HUDEP-2 (cell line): ENCODE results near the gene SDF4.
"Not testable (repeated sequence)": the region's sequence is repeated elsewhere in the genome, so short reads cannot be mapped to it uniquely, and the experiment has no call there.

Experiments
- DNase-seq, 76 experiments: peaks; one replicate each; lab custom pipeline; 2025; ENCODE audit not compliant: unreplicated experiment in 76 of 76; lab: John Stamatoyannopoulos, UW

The SDF4 gene

DNA sequence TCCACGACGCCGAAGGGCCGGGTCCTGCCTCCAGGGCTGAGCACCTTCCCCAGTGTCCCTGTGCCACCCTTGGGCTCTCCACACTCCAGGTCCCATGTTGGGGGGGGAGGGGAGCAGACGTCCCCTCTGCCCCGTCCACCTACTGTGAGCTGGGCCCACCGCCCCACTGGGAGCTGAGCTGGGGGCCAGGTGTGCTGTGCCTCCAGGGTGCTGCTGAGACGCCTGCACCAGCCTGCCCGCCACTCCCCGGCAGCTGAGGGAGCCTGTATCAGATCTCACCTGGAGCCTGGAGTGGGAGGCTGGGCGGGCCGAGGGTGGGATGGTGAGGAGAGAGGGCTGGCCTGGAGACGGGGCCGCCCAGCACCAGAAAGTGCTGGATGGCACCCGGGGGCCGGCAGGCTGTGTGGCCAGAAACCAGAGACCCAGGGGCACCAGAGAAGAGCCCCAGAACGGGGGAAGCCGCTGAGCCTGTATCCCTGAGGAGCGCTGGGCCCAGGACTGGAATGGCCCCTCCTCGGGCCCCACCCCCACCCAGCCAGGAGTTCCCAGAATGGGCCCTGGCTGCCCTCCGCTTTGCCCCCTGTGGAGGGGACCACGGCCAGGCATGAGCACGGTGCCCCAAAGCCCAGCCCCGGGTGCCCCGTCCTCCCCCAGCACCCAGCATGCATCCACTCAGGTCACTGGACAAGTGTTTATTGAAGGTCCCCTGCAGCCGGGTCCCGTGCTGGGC, 28.8 kb downstream of the SDF4 start:
- no peak for DNase-seq

DNA sequence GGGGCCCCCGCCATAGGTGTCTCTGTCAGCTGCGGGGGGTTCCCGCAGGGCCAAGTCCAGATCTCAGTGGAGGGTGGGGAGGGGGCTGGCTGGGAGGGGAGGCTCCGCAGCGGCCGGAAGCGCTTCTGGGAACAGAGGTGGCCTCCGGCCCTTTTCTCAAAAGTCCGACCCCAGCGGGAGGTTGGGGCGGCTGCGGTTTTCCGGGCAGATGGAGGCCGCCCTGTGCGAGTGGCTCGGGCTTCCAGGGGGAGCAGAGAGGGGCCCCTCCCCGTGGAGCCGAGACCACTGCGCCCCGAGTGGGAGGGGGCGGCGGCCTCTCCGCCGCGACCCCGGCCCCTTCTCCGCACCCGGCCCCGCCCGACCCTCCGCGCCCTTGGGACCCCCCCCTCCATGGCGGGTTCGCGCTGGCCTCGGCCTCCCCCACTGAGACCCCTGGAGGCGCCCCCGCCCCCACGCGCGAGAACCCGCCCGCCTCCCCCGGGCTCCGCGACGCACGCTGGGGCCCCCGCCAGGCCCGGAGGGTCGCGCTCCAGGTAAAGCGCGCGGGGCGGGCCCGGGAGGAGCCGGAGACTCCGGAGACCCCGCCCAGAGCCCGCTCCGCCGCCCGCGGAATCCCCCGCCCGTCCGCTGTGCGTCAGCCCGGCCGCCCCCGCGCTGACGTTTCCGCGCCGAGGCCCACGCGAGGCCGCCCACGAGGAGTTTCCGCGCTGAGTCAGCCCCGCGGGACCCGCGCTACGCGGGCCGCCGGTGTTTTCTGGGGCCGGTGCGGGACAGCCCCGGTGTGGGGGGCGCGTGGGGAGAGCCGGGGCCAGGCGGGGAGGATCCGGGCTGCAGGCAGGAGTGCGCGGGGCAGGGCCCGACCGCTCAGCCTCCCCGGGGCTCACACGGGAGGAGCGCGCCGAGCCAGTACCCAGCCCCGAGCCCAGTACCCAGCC, 30.7 kb downstream of the SDF4 start:
- peak in 3 of 76 experiments; percentile 6 to 49 (median 23) for DNase-seq

DNA sequence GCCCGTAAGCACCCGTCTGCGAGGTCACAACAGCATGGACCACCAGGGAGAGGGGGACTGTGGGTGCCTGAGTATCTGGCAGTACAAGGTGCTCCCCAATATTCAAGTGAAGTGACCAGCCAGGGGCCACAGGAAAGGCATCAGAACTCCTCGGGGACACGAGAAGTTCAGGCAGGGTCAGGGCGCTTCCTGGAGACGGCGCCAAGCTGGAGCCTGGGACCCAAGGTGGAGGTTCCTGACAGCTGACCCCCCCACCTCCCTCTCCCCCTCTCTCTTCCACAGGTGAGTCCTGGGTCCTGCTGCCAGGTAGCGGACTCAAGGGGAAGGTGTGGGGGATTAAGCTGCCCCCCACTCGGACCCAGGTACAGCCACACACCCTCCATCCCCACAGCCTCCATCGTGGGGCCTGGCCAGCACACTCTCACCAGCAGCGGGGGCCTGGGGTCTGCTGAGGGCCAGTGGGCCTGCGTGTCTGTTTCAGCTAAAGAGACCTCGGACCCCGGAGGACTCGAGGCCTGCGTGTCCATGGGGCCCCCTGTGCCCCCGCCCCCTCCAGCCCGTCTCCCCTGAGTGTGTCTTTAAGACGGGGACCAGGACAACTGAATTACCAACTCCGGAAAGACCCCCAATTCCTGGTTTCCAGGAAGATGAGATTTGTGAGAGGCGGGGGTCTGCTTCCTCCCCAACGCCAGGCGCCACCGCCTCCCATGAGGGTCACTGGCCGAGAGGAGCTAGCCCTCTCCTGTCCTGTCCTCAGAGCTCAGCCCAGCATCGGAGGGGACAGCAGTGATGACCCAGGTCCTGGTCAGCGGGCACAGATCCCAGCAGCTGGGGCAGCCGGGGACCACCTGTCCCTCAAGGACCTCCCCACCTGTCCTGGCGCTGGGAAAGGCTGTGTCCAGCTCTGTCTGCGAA, 31.6 kb downstream of the SDF4 start:
- no peak for DNase-seq

DNA sequence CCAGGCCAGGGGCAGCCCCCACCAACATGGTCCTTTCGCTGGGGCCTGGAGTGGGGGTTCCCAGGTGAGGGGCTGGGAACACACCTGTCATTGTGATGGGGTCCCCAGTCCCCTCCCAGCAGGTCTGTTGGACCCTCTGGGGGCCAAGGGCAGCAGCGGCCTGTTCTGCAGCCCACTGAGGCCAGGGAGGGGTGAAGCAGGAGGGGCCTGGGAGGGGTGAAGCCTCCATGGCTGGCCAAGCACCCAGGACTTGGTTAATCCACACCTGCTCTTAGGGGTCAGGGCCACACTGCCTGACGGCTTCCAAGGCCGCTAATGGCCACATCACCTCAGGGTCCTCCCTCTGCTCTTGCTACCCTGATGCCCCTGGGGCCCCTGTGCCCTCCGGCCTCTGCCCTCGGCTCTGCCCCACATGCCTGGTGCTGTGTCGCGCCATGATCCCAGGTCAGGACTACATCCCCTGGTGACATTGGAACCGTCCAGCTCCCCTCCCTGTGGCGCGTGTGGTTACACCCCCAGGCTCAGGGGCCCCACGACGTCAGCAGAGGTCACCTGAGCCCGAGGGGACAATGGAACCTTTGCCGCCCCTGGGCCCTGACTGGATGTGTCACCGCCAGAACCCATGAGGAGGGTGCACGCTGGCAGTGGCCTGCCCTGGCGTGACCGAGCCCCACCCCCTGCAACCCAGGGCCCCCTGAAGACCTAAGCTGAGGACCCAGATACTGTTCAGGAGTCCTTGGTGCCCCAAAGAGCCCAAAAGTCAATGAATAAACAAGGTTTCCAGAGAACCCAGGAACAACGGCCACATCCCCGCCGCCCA, 32.5 kb downstream of the SDF4 start:
- no peak for DNase-seq

DNA sequence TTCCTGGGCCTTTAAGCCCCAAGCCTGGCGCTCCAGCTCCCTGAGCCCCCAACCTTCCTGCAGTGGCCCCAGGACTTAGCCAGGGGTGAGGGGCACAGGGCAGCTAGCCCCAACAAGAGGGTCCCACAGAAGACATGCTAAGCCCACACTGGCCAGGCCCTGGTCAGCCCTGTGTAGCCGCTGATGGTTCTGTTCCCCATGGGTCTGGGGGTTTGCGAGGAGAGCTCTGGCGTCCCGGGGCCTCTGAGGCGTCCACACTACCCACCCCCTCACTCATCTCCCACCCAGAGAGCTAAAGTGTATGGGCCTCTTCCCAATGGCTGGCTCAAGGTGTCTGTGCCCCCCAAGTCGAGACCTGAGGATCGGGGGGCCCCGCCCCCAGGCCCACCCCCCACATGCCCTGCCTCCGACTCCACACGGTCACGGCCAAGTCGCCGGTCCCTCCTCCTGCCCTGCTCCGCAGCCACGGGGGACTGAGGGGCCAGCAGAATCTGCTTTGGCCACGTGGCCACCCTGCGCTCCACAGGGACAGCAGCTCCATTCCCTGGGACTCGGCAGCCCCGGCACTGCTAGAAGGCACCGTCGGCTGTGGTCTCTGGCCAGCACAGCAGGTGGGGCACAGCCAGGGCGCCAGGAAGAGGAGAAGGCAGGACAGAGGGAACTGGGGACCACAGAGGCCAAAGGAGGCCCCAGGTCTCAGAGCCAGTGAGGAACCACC, 33.2 kb downstream of the SDF4 start:
- no peak for DNase-seq

DNA sequence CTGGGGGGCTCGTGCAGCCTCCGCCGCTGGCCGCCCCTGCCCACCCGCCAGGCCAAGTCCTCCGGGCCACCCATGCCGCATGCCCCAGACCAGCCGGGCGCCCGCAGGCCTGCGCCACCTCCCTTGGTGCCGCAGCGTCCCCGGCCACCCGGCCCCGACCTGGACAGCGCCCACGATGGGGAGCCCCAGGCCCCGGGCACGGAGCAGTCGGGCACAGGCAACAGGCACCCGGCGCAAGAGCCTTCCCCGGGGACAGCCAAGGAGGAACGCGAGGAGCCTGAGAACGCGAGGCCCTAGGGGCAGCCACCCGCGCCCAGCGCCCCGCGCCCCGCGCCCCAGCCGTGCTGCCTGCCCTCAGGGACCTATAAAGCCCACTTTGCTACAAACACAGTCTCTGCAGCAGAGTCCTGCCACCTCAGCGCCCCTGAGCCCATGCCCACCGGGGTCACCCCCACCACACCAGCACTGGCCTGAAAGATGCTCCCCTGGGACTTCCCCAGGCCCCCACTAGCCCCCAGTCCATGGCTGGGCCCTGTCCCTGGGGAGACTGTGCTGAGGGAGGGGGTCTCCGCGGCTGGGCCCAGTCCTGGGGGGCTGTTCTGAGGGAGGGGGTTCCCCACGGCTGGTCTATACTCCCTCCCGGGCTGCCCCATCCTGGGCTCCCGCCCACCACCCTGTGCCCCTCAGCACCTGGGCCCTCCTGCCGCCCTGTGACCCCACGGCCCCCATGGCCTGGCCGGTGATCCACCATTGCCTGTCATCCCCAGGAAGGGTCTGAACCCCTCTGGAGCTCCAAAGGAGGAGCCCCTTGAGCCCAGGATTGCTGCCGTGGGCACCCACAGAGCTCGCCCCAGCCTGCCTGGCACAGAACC, 34.0 kb downstream of the SDF4 start:
- no peak for DNase-seq

DNA sequence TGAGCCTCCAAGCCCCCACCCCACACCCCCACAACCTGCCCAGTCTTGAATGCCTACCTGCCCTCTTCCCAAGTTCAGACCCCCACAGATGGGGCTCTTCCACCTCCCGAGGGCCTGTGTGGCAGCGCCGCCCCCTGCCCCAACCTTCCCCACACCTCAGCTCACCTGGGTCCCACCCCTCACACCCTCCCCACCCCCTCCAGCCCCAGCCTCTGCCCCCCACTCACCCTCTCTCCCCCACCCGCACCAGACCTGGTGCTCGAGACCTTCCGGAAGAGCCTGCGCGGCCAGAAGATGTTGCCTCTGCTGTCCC, 34.7 kb downstream of the SDF4 start:
- no peak for DNase-seq

DNA sequence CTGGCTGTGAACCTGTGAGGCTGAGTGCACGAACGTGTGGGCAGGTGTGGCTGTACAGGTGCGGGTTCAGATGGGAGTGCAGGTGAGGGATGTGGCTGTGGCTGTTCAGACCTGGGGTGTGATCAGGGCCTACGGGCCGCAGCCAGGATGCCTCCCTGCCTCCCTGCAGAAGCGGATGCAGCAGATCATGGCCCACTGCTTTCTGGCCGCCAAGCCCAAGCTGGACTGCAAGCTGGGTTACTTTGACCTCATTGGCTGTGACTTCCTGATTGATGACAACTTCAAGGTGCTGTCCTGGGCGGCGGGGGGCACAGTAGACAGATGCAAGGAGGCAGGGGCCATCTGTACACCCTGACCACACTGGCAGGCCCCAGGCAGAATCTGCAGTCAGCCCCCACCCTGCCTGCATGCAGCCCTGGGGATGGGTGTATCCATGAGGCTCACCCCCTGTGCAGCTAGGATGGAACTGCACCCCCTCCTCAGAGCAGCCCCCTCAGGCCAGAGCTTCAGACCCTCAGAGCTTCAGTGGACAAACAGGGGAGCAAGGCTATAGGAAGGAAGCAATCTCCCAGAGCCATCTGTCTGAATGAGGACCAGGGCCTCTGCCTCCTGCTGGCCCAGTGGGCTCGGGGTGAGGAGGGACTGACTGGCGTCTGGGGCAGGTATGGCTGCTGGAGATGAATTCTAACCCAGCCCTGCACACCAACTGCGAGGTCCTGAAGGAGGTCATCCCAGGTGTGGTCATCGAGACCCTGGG, 35.2 kb downstream of the SDF4 start:
- DNase-seq, result no peak

DNA sequence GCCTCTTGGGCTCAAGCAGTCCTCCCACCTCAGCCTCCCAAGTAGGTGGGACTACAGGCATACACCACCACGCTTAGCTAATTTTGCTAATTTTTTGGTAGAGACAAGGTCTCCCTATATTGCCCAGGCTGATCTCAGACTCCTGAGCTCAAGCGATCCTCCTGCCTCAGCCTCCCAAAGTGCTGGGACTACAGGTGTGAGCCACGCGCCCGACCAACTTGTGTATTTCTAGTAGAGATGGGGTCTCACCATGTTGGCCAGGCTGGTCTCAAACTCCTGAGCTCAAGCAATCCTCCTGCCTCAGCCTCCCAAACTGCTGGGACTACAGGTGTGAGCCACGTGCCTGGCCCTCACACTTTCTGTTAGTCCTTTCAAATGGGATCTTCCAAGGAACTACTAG, 36.1 kb downstream of the SDF4 start:
- not testable (repeated sequence) for DNase-seq

DNA sequence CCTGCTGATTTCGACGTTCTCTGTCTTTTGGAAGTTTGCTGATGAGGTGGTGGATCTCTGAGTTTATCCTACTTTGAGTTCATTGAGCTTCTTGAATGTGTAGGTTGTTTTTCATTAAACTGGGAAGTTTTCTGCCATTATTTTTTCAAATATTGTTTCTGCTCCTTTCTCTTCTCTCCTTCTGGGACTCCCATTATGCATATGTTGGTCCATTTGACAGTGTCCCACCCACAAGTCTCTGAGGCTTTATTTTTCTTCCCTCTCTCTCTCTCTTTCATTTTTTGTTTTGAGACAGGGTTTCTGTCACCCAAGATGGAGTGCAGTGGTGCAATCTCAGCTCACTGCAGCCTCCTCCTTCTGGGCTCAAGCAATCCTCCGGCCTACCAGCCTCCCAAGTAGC, 37.1 kb downstream of the SDF4 start:
- DNase-seq, result no peak

DNA sequence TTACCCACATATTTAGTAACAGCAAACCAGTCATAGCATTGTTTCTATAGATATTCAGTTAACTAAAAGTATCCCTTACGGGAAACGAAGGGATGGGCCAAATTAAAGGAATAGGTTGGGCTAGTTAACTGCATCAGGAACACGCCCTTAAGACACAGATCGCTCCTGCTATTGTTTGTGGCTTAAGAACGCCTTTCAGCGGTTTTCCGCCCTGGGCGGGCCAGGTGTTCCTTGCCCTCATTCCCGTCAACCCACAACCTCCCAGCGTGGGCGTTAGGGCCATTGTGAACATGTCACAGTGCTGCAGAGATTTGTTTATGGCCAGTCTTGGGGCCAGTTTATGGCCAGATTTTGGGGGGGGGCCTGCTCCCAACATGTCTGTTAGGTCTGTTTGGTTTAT, 40.1 kb downstream of the SDF4 start:
- DNase-seq, result no peak

DNA sequence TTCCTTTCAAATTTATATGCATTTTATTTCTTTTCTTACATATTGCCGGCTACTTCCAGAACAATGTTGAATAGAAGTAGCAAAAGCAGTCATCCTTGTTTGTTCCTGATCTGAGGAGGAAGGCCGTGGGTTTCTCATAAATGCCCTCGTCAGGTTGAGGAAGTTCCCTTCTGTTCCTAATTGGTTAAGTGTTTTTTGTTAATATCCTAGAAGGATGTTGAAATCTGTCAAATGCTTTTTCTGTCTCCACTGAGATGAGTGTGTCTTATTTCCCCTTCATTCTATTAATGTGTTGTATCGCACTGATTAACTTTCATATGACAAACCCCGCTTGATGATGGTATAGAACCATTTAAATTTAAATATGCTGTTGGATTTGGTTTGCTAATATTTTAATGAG, 42.7 kb downstream of the SDF4 start:
- DNase-seq, result no peak

DNA sequence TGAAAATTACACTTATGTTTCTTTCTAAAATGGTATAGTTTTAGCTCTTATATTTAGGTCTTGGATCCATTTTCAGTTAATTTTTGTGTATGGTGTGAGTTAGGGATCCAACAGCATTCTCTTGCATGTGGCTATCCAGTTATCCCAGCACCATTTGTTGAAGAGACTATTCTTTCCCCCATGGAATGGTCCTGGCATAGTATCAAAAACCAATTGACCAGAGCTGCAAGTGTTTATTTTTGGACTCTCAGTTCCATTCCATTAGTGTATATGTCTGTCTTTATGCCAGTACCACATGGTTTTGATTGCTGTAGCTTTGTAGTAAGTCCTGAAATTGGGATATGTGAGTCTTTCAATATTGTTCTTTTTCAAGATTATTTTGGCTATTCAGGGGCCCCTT, 43.9 kb downstream of the SDF4 start:
- no peak for DNase-seq

DNA sequence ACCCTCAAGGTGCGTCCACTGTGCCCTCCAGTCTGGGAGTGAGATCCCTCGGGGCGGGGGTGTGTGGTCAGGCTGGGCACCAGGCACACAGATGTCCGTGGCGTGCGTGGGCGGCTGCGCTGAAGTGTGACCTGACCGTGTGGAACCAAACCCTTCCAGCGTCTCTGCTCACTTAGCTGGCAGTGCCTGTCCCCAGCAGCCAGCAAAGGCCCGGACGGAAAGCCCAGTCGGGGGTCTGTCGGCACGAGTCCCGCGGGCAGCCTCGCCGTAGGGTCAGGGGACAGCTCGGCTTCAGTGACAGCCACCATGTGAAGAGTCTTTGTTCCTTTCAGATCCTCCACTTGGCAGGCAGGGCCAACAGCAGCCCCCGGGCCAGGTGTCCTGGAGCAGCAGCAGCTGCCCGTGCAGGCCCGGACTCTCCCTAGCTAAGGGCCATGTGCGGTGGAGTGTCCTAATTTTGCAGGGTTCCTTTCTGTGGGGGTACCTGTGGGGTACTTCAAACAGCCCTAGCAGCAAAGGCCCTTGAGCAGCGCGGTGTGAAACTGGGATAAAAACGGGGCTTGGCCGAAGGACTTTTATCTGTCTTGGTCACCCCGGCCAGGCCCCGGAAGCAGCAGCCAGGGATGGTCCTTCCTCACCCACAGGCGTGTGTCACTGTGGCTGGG, 46.6 kb downstream of the SDF4 start:
- peak in 1 of 76 experiments; percentile 7 for DNase-seq

DNA sequence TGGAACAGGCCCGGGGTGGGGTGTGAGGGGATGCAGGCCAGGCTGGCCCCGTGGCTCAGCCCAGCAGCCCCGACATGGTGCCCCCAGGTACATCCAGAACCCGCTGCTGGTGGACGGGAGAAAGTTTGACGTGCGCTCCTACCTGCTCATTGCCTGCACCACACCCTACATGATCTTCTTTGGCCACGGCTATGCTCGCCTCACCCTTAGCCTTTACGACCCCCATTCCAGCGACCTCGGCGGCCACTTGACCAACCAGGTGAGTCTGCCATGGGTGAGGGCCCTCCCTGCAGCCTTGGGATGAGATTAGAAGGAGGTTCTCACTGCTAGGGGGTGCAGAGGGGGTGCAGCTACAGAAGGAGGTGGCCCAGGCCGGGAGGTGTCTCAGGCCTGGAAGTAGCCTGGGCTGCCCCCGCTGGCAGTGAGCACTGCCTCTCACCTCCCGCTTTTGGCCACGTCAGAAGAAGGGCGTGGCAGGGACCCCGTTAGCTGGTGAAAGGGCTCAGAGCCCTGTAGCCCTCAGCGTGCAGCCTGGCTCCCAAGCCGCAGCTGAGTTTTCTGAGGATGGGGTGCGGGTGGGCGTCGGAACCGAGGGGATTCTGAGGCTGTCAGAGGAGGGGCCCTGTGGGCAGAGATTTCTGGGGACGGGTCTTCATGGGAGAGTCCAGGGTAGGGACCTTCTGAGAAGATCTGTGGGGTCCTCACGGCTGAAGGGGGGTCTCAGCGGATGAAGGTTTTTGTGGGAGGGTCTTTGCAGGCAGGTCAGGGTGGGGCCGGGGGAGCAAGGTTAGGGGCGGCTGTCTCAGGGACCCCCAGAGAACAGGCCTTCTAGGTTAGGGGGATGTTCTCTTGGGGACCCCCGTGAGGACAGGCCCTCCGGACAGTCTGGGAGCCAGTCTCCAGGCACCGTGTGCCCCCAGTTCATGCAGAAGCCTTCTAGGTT, 47.7 kb downstream of the SDF4 start:
- DNase-seq, result no peak

DNA sequence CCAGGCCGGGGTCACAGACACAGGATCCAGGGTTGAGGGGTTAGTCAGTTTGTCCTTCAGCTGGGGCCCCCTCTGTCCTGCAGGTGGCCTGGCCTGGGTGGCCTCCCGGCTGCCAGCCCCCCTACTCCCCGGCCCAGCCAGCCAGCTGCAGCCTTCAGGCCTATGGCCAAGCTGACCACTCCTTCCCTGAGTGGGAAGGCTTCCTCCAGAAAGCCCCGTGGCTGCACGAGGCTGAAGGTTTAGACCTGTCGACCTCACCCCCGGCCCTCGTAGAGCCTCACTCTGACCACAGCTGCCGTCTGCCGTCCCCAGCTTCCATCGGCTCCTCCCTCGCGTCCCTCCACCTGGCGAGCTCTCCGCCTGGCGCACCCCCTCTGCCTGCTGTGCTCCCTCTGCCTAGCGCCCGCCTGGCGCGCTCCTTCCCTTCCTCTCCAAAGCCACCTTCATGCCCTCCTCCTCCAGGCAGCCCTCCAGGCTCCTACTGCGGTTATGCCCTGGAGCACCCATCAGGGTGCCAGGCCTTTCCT, 48.5 kb downstream of the SDF4 start:
- DNase-seq, result no peak
